GM12873 (cell line): Measurements from ENCODE around the gene GATAD2B.

Experiments
- CTCF ChIP-seq: IDR thresholded peaks from 2 replicates; pipeline ENCODE4 v1.5.1; 2012; ENCODE audit warnings: low read depth, mild to moderate bottlenecking, moderate library complexity, low read length, control low read depth; ENCODE audit not compliant: insufficient read depth; ENCODE audit errors: missing control alignments

Gene GATAD2B

GRCh38 chr1:153928245-153928644 lies 5.5 kb upstream of the GATAD2B start:
- no peak for TF ChIP-seq CTCF

DNA sequence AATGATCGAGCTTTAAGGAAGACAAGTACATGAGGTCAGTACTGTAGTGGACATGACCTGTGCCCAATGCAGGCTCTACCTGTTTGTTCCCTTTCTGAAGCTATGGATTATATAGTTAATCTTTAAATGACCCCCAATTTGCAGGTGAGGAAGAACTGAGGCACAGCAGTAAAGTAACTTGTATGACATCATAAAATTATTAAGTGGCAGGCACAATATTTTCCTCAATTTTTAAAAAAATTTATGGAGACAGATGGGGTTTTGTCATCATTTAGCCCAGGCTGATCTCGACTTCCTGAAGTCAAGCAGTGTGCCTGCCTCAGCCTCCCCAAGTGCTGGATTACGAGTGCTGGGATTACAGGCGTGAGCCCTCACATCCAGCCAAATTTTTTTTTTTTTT lies 3.6 kb upstream of the GATAD2B start:
- TF ChIP-seq CTCF: no peak

GRCh38 chr1:153922076-153922971 lies 448 bp downstream of the GATAD2B start:
- peak; percentile 28 for TF ChIP-seq CTCF

DNA sequence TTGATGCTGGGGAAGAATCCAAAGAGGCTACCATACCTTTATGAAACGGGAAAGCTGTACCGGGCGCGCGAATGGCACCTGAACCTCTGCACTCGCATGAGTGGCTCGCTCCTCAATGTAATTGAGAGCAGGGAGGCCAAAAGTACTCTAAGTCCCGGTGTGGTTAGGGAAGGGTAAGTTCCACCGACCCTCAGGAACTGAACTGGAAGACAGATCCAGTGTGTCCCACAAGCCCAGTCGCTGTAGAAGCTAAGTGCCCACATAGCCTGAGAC lies 1.0 kb downstream of the GATAD2B start:
- TF ChIP-seq CTCF: no peak

GRCh38 chr1:153921080-153921802 lies 1.5 kb downstream of the GATAD2B start:
- no peak for TF ChIP-seq CTCF

GRCh38 chr1:153919876-153920852 lies 2.6 kb downstream of the GATAD2B start:
- peak; percentile 53 for TF ChIP-seq CTCF
